GM19463 (cell line): Measurements from ENCODE around the gene ABL1.

ENCODE experiments used
- ATAC-seq: cut with Tn5 transposase; IDR thresholded peaks from one replicate; pipeline ENCODE4 v1.9.1; 2021; ENCODE audit warnings: mild to moderate bottlenecking, moderate library complexity; ENCODE audit not compliant: unreplicated experiment

The ABL1 gene

GRCh38 chr9:130870491-130871381 lies 35.7 kb downstream of the ABL1 start:
- ATAC-seq: peak; percentile 85

DNA sequence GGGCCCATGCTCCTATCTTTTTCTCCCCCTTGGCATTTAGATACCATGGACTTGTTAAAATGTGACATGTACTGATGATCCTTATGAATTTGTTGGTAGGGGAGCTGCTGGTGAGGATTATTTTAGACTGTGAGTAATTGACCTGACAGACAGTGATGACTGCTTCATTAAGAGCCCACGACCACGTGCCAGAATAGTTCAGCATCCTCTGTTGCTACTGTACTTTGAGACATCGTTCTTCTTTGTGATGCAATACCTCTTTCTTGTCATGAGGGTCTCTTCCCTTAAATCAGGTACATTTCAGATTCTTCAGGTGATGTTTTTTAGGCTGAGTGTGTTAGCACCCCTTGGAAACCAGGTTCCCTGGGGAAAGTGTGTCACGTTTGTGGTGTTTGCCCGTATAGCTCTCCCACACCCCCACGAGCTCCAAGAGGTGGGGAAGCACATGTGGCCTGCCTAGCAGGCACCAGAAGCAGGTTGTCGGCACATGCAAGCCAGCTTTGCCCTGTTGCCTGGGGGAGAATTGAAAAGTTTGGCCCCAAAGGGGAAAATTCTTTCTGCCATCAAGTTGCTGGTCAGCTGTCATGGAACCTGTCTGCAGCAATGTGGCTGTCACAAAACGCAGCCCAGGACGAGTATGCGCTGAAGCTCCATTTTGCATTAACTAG lies 36.5 kb downstream of the ABL1 start:
- ATAC-seq: no peak

DNA sequence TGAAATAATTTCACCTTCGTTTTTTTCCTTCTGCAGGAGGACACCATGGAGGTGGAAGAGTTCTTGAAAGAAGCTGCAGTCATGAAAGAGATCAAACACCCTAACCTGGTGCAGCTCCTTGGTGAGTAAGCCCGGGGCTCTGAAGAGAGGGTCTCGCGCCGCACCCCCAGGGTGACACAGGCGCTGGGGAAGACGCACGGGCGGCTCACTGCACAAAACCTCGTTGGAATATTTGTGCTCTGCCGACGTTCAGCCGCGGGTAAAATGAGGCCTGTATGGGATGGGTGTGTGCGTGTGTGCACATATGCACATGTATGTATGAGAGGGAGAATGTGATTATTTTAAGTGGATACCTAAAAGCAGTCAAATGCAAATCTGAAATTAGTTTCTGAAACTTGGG lies 37.0 kb downstream of the ABL1 start:
- no peak for ATAC-seq

GRCh38 chr9:130872508-130872907 lies 37.5 kb downstream of the ABL1 start:
- no peak for ATAC-seq

DNA sequence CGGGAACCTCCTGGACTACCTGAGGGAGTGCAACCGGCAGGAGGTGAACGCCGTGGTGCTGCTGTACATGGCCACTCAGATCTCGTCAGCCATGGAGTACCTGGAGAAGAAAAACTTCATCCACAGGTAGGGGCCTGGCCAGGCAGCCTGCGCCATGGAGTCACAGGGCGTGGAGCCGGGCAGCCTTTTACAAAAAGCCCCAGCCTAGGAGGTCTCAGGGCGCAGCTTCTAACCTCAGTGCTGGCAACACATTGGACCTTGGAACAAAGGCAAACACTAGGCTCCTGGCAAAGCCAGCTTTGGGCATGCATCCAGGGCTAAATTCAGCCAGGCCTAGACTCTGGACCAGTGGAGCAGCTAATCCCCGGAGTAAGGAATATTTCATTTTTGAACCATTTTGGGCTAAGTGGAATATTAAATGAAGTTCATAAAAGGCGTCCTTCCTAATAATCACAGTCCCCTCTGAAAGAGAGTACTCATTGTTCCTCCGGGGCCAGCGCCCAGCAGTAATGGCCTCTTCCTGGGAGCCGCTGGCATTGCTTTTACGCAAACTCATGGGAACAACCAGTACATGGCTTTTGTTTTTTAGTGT lies 38.0 kb downstream of the ABL1 start:
- ATAC-seq: no peak

DNA sequence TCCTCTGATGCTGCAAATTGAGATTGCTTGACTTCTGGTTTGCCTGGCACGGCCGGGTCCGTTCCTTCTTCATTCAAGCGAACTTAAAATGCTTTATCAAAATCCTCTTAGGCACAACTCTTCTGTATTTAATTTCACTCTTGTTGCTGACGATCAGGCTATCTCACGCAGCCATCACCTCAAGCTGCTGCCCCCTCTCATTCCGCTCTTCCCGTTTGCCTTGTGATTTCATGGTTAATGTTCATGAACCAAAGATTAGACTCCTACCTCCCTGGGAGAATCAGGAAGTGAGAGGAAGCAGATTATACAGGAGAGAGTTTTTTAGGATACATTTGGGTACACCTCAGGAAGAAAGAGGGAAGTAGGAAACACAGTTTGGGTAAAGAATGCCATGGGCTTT lies 38.9 kb downstream of the ABL1 start:
- no peak for ATAC-seq

GRCh38 chr9:130874783-130875182 lies 39.7 kb downstream of the ABL1 start:
- no peak for ATAC-seq

DNA sequence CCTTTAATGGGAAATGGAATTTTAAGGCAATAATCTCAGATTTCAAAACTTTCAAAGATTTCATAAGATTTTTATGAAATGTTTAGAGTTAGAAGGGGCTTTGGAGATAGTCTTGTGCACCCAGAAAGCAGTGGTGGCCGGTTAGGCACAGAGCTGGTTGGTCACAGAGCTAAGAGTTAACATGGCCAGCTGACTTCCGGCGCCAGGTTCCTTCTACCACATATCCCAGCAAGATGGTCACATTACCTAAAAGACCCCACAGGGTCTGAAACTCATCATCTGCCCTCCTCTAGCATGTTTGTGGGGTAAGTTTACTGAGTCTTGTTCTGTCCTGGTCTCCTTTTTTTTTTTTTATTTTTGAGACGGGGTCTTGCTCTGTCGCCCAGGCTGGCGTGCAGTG lies 42.2 kb downstream of the ABL1 start:
- no peak for ATAC-seq

- ATAC-seq: no peak
These were observed 43.2 kb downstream of the ABL1 start for GRCh38 chr9:130878295-130878694.

DNA sequence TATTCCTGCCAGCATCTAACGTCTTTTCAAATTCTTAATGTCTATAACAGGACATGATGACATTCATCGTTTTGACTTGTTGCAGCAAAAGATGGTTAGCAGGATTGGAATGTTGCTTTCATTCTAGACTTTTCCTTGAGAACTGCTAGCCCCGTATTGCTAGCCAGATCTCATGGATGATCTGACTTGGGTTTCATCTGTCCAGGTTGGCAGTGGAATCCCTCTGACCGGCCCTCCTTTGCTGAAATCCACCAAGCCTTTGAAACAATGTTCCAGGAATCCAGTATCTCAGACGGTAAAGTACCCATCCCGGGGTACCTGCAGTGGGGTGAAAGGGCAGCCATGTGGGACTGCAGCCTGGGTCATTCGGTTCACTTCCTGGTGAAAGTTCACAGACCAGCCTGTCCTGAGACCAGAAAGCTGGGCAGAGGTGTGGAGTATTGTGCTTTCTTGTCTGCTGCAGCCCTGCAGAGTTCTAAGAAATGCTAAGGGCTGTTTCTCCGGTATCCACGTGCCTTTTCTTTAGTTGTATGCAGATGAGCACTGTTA lies 44.9 kb downstream of the ABL1 start:
- ATAC-seq: no peak

GRCh38 chr9:130880599-130881220 lies 45.7 kb downstream of the ABL1 start:
- ATAC-seq: no peak

- no peak for ATAC-seq
These were observed 46.5 kb downstream of the ABL1 start for GRCh38 chr9:130881516-130881915.

- no peak for ATAC-seq
These were observed 47.7 kb downstream of the ABL1 start for GRCh38 chr9:130882696-130883225.

GRCh38 chr9:130883479-130883878 lies 48.4 kb downstream of the ABL1 start:
- ATAC-seq: no peak

DNA sequence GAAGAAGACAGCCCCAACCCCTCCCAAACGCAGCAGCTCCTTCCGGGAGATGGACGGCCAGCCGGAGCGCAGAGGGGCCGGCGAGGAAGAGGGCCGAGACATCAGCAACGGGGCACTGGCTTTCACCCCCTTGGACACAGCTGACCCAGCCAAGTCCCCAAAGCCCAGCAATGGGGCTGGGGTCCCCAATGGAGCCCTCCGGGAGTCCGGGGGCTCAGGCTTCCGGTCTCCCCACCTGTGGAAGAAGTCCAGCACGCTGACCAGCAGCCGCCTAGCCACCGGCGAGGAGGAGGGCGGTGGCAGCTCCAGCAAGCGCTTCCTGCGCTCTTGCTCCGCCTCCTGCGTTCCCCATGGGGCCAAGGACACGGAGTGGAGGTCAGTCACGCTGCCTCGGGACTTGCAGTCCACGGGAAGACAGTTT lies 49.1 kb downstream of the ABL1 start:
- ATAC-seq: no peak

DNA sequence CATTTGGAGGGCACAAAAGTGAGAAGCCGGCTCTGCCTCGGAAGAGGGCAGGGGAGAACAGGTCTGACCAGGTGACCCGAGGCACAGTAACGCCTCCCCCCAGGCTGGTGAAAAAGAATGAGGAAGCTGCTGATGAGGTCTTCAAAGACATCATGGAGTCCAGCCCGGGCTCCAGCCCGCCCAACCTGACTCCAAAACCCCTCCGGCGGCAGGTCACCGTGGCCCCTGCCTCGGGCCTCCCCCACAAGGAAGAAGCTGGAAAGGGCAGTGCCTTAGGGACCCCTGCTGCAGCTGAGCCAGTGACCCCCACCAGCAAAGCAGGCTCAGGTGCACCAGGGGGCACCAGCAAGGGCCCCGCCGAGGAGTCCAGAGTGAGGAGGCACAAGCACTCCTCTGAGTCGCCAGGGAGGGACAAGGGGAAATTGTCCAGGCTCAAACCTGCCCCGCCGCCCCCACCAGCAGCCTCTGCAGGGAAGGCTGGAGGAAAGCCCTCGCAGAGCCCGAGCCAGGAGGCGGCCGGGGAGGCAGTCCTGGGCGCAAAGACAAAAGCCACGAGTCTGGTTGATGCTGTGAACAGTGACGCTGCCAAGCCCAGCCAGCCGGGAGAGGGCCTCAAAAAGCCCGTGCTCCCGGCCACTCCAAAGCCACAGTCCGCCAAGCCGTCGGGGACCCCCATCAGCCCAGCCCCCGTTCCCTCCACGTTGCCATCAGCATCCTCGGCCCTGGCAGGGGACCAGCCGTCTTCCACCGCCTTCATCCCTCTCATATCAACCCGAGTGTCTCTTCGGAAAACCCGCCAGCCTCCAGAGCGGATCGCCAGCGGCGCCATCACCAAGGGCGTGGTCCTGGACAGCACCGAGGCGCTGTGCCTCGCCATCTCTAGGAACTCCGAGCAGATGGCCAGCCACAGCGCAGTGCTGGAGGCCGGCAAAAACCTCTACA lies 49.8 kb downstream of the ABL1 start:
- no peak for ATAC-seq

GRCh38 chr9:130885484-130886375 lies 50.7 kb downstream of the ABL1 start:
- no peak for ATAC-seq

DNA sequence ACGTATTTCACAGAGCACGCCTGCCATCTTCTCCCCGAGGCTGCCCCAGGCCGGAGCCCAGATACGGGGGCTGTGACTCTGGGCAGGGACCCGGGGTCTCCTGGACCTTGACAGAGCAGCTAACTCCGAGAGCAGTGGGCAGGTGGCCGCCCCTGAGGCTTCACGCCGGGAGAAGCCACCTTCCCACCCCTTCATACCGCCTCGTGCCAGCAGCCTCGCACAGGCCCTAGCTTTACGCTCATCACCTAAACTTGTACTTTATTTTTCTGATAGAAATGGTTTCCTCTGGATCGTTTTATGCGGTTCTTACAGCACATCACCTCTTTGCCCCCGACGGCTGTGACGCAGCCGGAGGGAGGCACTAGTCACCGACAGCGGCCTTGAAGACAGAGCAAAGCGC lies 51.9 kb downstream of the ABL1 start:
- no peak for ATAC-seq
